NCI-H1436 (cell line): Measurements from ENCODE around the gene PXMP4.
"Not testable (repeated sequence)": the region's sequence is repeated elsewhere in the genome, so short reads cannot be mapped to it uniquely, and the experiment has no call there.

ENCODE experiments used
- DNase-seq: peaks from one replicate; lab custom pipeline; 2025; lab: John Stamatoyannopoulos, UW

The PXMP4 gene

GRCh38 chr20:33703498-33704137 is 16.5 kb downstream of the PXMP4 start:
- no peak for DNase-seq

- no peak for DNase-seq
These were observed 17.2 kb downstream of the PXMP4 start for GRCh38 chr20:33702861-33703260.

GRCh38 chr20:33701629-33702450 is 18.3 kb downstream of the PXMP4 start:
- DNase-seq: no peak

- not testable (repeated sequence) for DNase-seq
These were observed 19.2 kb downstream of the PXMP4 start for GRCh38 chr20:33700696-33701441.

- not testable (repeated sequence) for DNase-seq
These were observed 21.1 kb downstream of the PXMP4 start for GRCh38 chr20:33698966-33699365.

- DNase-seq: no peak
These were observed 23.0 kb downstream of the PXMP4 start for GRCh38 chr20:33697129-33697528.

GRCh38 chr20:33696448-33696847 is 23.7 kb downstream of the PXMP4 start:
- DNase-seq: no peak

- no peak for DNase-seq
These were observed 25.5 kb downstream of the PXMP4 start for GRCh38 chr20:33694639-33695012.

GRCh38 chr20:33693741-33694638 is 26.1 kb downstream of the PXMP4 start:
- no peak for DNase-seq

GRCh38 chr20:33693289-33693688 is 26.8 kb downstream of the PXMP4 start:
- DNase-seq: no peak

GRCh38 chr20:33689973-33690372 is 30.1 kb downstream of the PXMP4 start:
- no peak for DNase-seq

GRCh38 chr20:33689493-33689892 is 30.6 kb downstream of the PXMP4 start:
- no peak for DNase-seq

GRCh38 chr20:33688938-33689424 is 31.1 kb downstream of the PXMP4 start:
- DNase-seq: no peak

GRCh38 chr20:33687993-33688937 is 31.8 kb downstream of the PXMP4 start:
- DNase-seq: no peak

- no peak for DNase-seq
These were observed 32.7 kb downstream of the PXMP4 start for GRCh38 chr20:33687370-33687915.

GRCh38 chr20:33686984-33687366 is 33.1 kb downstream of the PXMP4 start:
- no peak for DNase-seq

- peak; percentile 94 for DNase-seq
These were observed 33.8 kb downstream of the PXMP4 start, which contains the start of gene E2F1 for GRCh38 chr20:33686100-33686983. TSS of gene E2F1 (minus strand) at chr20:33686385. CDS start at chr20:33686264, 121 bp downstream.

- DNase-seq: peak; percentile 44
These were observed 34.6 kb downstream of the PXMP4 start for GRCh38 chr20:33685328-33686099.
